CD1c-positive myeloid dendritic cell (primary cell): Measurements from ENCODE around the gene ELP2.

Experiments used
- DNase-seq: peaks from one replicate; pipeline ENCODE4 v3.0.0-alpha.2; 2016; ENCODE audit errors: extremely low spot score

The ELP2 gene

DNA sequence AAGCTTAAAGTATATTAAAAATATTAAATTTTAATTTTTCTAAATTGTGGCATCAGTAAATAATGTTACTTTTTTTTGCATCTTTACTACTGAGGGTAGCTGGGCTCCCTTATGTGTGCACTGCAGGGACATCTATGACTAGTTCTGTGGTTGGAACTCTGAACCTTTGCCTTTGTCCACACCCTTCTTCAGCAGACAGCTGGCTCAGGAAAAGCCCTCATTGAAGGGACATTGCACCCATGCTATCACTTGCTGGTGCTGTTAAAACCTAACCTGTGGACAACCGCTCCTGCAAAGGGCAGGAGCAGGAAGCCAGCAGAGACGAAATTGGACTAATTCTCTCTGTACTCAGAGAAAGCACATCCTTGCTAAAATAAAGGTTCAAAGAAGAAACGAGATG lies 87.6 kb downstream of the ELP2 start:
- no peak for DNase-seq

DNA sequence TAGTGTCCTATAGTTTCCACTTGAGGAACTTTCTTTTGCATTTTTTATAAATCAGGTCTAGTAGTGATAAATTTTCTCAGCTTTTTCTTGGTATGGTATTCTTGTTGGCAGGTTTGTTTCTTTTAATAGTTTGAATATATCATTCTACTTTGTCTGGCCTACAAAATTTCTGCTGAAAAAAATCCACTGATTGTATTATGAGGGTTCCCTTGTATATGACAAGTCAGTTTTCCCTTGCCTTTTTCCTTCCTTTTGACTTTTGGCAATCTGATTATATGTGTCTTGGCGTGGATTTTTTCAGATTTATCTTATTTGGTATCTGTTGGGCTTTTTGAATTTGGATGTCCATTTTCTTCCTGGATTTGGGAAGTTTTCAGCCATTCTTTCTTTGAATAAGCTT lies 99.5 kb downstream of the ELP2 start:
- no peak for DNase-seq
